GM18502 (cell line): ENCODE results near the gene ABCG8.

Experiments
- ATAC-seq: cut with Tn5 transposase; IDR thresholded peaks from one replicate; pipeline ENCODE4 v1.9.1; 2021; ENCODE audit warnings: mild to moderate bottlenecking; ENCODE audit not compliant: unreplicated experiment, poor library complexity

The ABCG8 gene

GRCh38 chr2:43824951-43825493, 13.7 kb upstream of the ABCG8 start:
- no peak for ATAC-seq

- no peak for ATAC-seq
Measured at GRCh38 chr2:43825841-43826240, 12.9 kb upstream of the ABCG8 start.

GRCh38 chr2:43826305-43827250, 12.2 kb upstream of the ABCG8 start:
- ATAC-seq, result no peak

GRCh38 chr2:43831543-43832294, 7.1 kb upstream of the ABCG8 start:
- ATAC-seq, result no peak

GRCh38 chr2:43832457-43832856, 6.3 kb upstream of the ABCG8 start:
- ATAC-seq, result no peak

GRCh38 chr2:43837033-43837432, 1.7 kb upstream of the ABCG8 start:
- ATAC-seq, result no peak

- no peak for ATAC-seq
Measured at GRCh38 chr2:43837831-43838559, 776 bp upstream of the ABCG8 start.

- ATAC-seq, result no peak
Measured at GRCh38 chr2:43839776-43840564, 1.2 kb downstream of the ABCG8 start.

GRCh38 chr2:43840965-43841364, 2.2 kb downstream of the ABCG8 start:
- no peak for ATAC-seq

GRCh38 chr2:43841949-43842865, 3.4 kb downstream of the ABCG8 start:
- no peak for ATAC-seq

GRCh38 chr2:43842866-43843226, 4.1 kb downstream of the ABCG8 start:
- ATAC-seq, result no peak

GRCh38 chr2:43845181-43845580, 6.4 kb downstream of the ABCG8 start:
- no peak for ATAC-seq

GRCh38 chr2:43846140-43846793, 7.5 kb downstream of the ABCG8 start:
- no peak for ATAC-seq

- ATAC-seq, result no peak
Measured at GRCh38 chr2:43848214-43848613, 9.4 kb downstream of the ABCG8 start.

- ATAC-seq, result no peak
Measured at GRCh38 chr2:43851011-43851980, 12.5 kb downstream of the ABCG8 start.

GRCh38 chr2:43852196-43852730, 13.5 kb downstream of the ABCG8 start:
- ATAC-seq, result no peak
